HL-60/S4 treated with phorbol 12-myristate 13-acetate at 8.2 ng/mL for 4 days and 3 days (cell line): ENCODE measurements around the gene TBX20.

ENCODE experiments used
- in situ Hi-C: fragments of 300-500 bp; cut with MboI; formaldehyde crosslinking; loops from 2 replicates; pipeline ENCODE4 v1.15.0; 2022; ENCODE audit warnings: low sequenced_read_pairs

Gene TBX20

GRCh38 chr7:35253710-35254495 lies at the start of gene TBX20:
Gene TBX20 (minus strand): TSS chr7:35254100. CDS start chr7:35253620, 480 bp downstream.
- in situ Hi-C loops: no loop called here

DNA sequence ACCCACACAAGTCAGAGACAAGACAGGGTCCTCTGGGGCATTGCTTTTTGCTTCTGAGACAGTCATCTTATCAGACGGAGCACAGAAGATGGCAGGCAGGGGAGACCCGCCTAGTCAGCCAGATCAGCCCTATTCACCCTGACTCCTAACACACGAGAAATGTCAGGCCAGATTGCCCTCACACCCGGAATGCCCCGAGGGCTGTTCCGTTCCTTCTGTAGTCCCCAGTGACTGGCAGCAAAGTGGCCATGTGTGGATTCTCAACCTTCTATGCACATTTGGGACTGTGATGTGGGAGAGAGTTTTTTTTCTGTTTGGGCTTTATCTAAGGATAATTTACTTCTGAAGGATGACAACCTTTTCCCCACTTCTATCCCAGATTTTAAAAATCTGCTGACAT lies 35.5 kb upstream of the TBX20 start:
- in situ Hi-C loops: no loop called here

DNA sequence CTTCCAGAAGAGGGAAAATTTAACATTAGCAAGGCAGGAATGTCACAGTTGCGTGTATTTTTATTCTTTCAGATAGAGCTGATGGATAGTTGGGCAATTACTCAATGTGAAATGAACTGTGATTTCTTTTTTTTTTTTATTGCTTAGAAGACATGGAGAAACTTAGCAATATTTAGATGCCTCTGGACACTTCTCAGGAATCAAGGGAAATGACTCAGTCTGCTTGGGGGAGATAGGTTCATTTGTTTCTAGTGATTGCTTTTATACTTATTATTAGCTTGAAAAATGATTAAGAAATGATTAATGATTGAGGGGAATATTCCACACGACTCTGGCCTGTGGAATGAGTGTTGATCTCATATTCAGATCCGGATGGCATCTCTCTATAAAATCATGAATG lies 33.1 kb upstream of the TBX20 start:
- in situ Hi-C loops: no loop called here

DNA sequence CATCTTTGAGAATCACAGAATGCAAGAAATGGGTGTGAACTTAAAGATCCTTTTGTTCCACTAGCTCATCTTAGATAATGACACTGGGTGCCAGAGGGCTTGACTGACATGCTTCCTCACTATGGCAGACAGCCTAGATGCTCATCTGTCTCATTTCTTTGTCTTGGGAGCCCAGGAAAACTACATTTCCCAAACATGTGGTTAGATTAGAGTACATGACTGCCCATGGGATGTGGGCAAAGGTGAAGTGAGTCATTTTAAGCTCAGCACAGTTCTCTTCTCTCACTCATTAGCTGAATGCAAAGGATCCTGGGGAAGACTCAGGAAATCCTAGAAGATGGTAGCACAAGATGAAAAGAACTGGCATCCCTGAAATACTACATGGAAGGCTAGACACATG lies 32.5 kb upstream of the TBX20 start:
- in situ Hi-C loops: no loop called here

- in situ Hi-C loops: no loop called here
Observed at GRCh38 chr7:35285799-35286198, 31.9 kb upstream of the TBX20 start.

- in situ Hi-C loops: no loop called here
Observed at GRCh38 chr7:35280902-35281301, 27.0 kb upstream of the TBX20 start.

DNA sequence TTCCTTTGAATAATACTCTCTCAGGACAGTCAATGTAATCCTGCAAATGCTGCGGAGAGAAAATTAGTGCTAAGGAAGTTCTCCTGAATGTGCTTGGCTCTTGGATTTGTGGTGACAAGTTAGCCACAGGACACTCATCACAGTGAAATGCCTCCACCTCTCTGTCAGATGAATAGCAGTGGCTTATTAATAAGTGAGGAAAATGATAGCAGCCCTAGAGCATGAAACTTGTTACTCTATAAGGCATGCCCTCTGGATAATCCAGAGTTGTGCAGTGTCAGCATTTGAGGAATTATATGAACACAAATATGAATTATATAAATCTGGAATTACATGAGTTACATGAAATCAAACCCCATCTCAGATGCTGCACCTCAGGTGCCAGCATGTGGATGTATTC lies 23.5 kb upstream of the TBX20 start:
- in situ Hi-C loops: no loop called here

- in situ Hi-C loops: no loop called here
Observed at GRCh38 chr7:35272246-35272645, 18.3 kb upstream of the TBX20 start.

GRCh38 chr7:35268953-35269352 lies 15.1 kb upstream of the TBX20 start:
- in situ Hi-C loops: no loop called here

DNA sequence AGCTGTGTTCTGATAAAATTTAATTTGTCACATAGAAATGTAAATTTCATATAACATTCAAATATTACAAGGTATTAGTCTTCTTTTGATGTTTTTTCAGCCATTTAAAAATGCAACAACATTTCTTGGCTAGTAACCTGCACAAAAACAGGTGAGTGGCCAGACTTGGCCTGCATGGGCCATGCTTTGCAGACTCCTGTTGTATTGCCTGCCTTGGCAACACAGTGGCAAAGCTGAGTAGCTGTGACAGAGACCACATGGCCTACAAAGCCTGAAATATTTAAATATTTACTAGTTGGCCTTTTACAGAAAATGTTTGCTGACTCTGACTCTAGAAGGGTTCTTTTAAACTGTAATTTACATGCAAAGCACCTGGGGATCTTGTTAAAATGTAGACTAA lies 13.5 kb upstream of the TBX20 start:
- in situ Hi-C loops: no loop called here

DNA sequence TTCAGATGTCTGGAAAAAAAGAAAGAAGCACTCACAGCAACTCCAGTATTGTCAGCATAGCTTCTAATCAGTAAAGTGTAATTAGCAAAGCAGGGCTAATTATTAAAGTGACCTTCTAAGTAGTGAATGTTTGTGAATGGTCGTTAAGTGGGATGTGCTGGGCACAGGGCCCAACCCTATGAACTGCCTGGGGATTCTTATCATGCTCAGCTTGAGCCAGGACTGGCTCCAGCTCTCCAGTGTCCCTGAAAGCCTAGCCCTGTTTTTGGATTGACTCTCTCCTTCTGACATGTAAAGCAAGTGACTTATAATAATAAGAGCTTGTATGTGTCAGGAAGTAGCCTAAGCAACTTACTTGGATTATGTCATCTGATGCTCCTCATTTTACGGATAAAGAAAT lies 9.5 kb upstream of the TBX20 start:
- in situ Hi-C loops: no loop called here

- in situ Hi-C loops: no loop called here
Observed at GRCh38 chr7:35261476-35262285, 7.8 kb upstream of the TBX20 start.

DNA sequence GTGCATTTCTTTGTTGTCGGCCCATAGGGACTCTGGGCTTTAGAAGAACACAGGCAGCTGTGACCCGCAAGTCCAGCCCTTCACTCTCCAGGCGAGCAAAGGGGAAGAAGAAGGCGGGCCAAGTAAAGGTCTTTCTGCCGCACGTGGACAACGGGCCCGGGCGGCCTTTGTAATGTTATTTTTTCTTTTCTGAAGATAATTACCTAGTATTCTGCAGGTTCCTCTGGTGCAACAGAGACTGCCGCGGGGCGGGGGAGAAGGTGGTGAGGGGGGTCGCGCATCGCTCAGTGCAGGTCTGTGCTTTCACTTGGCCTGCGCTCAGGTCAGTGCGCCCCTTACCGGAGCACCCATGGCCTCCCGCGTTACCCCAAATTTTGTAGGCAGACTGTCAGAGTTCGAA lies 7.1 kb upstream of the TBX20 start:
- in situ Hi-C loops: no loop called here

DNA sequence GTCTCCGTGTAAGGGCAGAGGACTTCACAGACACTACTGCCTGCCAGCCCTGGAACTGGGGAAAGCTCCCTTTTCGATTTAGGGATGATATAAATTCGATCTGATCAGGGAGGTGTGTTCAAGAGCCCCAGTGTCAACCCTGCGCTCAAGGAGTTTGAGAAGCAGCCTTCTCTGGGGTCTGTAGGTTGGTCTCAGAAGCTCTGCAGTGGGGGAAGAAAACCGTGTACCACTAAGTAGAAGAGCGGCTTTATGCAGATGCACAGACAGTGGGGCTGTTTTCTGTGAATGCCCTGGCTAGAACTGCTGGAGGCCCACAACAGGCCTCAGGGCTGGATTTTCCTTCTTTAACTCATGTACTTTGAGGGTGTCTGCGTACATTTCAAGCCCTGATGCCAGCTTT lies 6.3 kb upstream of the TBX20 start:
- in situ Hi-C loops: no loop called here

DNA sequence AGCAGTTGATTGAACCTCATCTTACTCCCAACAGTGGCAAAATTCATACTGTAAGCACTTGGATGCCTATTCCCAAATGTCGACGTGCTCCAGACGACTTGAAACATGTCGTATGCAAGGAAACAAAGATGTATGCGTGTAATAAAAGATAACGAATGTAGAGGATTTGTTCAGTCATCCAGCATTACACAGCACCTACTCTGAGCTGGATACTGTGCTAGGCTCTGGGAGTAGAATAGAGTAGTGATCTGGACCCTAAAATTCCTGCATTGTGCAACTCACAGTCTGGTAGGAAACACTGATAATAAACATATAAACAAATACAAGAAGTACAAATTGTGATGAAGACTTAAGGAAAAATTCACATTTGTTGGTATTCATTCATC lies 5.6 kb upstream of the TBX20 start:
- in situ Hi-C loops: no loop called here

DNA sequence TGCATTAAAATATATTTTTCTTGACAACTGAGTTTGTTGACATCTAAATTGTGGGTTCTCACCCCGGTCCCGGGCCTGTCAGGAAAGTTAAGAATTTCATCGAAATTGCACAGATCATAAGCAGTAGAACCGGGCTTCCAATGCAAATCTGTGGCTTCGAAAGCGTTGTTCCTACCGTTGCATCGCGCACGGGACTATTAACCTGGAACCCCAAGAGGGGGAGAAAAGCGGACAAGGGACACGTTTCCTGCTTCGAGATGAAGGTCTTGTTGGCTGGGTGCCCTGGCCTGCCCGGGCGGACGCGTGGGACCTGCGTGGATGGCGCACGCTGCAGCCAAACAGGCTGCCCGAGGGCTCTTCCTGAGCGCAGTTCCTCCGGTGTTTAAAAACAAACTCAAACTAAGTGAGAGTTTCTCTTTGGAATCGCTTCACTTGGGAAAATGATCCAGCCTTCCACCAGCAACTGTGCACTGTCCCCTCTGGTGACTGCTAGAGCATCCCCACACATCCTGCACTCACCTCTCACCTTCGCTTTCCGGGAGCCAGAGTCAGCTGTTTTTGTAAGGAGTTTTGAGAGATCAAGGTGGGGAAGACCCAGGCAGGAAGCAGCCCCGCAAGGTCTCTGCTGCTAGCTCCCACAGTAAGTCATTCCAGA lies 5.1 kb upstream of the TBX20 start:
- in situ Hi-C loops: no loop called here

DNA sequence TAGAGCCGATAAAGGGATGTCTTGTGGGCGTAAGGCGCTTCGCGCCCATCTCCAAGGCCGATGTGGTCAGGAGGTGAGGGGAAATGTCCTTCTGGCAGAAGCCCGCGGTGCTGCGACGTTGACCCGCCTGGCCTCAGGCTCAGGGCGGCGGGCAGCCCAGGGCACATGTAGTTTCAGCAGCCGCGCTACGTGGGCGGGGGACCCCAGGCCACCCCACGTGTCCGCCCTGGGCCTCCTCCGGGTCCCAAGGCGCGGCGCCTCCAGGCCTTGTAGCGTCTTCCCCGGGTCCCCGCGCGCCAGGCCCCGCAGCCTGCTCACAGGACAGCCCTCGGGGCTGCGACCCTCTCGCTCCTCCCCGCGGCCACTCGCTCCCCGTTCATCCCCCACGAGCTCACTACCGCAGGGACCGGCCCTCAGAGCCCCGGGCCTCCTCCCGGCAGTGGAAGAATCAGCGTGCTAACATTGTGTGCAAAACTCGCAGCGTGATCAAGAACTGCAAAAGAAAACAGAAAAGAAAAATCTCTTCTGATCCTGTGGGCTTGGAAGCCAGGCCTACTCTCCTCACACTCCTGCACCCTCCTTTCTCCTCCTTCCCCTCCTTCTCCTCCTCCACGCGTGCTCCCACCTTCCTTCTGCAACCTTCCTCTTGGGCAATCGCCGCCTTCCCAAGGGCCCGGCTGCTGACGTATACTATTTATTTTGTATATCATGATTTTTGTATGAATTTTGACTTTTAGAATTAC lies 4.4 kb upstream of the TBX20 start:
- in situ Hi-C loops: no loop called here

DNA sequence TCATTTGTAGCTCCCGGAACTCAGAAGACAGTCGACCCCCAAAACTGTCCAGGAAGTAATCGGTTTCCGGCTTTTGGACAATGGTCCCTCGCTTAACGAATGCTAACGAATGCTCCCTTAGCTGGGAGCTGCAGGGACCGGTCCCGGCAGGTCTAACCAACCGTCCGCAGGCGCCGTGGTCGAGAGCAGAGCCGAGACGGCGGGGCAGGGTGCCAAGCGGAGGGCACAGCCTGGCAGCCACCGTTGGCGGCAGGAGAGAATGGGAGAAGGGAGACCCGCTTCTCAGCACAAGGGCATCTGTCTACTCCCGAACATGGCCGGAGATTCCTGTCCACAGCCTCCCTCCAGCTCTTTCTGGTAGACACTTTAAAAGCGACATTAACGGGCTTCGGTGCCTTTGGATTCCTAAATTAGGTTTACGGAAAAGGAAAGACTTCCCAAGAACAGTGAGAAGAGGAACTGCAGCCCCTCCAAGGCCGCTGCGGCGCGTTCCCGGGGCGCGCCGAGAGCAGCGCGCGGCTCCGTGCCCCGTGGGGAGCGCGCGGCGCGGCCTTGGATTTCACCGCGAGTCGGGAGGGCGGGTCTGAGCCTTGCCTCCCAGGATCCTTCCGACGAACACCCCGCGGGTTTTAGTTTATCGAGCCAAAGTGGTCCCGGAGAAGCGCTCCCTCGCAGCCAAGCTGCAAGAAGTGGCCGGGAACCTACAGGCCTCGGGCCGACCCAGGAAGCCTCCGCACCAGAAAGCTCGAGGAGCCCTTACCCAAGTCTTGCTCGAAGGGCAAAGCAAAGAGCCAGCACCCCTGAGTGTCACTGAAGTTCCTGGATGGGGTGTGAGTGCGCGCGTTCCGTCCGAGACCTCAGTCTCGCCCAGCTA lies 3.6 kb upstream of the TBX20 start:
- in situ Hi-C loops: no loop called here

DNA sequence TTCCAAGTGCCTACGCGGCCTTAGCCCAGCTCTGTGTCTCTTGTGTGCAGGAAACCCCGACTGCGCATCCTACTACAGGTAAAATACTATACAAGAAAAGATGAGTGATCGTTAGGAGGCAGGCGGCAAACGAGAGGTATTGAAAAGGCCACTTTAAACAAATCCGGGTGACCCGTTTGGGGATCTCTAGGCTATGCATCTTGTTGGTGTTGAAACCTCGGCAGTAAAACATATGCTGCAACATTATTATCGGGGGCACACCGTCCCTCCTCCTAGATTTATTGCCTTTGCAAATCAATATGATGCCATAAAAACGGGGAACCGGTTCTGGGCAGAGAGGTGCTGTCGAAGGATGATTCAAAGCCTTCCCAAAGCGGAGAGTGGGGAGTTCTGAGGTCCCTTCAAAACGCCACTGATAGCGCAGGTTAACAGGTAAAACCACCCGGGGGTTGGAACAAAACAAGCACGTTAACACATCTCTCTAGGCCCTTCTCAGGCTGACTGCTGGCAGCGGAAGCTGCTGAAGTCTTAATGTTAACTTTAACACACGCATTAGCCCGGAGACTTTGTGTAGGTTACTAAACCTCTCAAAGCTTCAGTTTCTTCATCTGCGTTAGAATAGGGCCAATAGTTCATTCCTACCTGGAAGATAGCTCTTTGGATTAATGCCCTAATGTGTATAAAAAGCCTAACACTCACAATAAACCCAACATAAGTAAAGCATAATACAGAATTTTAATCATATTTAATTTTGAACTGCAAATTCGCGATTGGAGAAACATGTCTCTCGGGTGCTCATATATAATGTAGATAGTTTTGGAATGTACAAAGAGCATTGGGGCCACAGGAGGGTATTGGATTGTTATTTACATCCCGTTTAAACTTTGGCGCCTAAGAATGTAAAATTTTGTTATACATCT lies 2.6 kb upstream of the TBX20 start:
- in situ Hi-C loops: no loop called here
